ENCODE measurements around the gene LHX2.

The LHX2 gene

DNA sequence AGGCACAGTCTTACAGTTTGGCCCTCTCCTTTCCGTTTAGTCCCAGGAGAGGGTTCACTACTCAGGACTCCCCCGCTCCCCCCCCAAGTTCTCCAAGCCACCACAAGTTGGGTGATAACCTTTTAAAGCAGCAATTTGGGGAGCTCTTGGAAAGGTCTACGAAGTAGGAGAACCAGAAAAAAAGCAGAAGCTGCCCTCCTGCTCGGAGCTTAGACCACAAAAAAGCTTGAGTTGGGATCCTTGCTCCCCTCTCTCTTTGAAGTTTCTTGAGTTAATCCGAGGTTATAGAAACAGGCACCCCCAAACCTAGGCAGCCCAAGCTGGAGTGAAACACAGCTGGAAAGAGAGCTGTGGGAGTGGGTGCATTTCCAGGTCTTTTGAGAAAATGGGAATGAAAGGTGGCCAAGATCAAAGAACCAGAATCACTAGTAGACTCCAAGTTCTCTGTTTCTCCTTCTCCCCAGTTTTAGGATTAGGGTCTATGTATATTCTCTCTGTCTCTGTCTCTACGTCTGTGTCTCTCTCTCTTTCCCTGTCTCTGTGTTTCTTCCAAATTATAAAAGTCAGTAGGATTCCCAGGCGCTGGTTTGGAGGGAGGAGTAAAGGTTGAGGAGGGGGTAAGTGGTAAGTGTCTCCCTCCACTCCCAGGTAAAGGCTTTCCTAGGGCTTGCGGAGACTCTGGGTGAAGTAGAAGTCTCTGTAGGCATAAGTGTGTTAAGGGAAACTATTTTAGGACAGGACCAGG, 2.8 kb downstream of the LHX2 start:
- TF ChIP-seq, protein P1, sequence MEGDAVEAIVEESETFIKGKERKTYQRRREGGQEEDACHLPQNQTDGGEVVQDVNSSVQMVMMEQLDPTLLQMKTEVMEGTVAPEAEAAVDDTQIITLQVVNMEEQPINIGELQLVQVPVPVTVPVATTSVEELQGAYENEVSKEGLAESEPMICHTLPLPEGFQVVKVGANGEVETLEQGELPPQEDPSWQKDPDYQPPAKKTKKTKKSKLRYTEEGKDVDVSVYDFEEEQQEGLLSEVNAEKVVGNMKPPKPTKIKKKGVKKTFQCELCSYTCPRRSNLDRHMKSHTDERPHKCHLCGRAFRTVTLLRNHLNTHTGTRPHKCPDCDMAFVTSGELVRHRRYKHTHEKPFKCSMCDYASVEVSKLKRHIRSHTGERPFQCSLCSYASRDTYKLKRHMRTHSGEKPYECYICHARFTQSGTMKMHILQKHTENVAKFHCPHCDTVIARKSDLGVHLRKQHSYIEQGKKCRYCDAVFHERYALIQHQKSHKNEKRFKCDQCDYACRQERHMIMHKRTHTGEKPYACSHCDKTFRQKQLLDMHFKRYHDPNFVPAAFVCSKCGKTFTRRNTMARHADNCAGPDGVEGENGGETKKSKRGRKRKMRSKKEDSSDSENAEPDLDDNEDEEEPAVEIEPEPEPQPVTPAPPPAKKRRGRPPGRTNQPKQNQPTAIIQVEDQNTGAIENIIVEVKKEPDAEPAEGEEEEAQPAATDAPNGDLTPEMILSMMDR (IDR thresholded peaks at IDR 0.05; ENCODE audit: low read depth, low read length, missing control alignments), result no peak
- H3K4me3 ChIP-seq (ENCODE audit: low read depth, low read length), result no peak overlapping the region
- DNase-seq (ENCODE audit: low read depth), result no peak

DNA sequence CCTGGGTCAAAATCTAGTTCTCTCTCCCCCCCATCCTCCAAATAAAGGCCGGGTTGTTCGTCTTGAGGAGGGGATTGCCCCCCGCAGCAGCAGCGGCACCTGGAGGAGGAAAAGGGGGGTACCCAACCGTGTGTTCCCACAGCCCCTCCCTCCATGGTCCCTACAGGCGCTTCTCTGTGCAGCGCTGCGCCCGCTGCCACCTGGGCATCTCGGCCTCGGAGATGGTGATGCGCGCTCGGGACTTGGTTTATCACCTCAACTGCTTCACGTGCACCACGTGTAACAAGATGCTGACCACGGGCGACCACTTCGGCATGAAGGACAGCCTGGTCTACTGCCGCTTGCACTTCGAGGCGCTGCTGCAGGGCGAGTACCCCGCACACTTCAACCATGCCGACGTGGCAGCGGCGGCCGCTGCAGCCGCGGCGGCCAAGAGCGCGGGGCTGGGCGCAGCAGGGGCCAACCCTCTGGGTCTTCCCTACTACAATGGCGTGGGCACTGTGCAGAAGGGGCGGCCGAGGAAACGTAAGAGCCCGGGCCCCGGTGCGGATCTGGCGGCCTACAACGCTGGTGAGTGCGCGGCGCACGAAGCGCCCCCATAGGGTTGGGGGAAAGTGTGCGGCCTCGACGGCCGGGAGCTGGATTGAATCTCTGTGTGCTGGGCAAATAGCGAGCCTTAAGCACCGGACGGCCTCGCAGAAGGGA, 3.5 kb downstream of the LHX2 start:
- TF ChIP-seq, protein P1 (IDR thresholded peaks at IDR 0.05; ENCODE audit: low read depth, low read length, missing control alignments), result no peak

DNA sequence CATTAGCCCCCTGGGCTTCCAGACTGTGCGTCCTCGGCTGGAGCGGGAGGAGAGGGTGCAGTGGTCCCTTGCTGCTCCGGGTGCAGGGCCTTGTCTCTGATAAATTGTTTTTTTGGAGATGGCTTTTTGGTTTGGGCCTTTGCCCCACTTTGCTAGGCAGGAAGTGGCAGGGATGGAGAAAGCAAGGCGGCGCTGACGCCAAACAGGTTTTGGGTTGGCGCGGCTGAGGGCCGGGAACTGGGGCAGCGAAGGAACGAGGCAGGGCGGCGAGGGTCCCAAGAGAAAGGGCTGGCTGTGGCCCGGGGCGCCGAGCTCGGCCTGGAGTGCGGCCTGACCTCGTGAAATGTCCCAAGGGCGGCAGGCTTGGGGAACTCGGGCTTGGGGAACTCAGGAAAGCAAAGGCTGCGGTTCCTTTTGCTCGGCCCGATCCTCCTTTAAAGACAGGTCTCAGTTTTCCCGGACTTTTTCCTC, 4.1 kb downstream of the LHX2 start:
- TF ChIP-seq, protein P1 (IDR thresholded peaks at IDR 0.05; ENCODE audit: low read depth, low read length, missing control alignments), result no peak
- no peak overlapping the region for H3K4me3 ChIP-seq (ENCODE audit: low read depth, low read length)

More for the DNA sequence above, 3.5 kb downstream of the LHX2 start:
- H3K4me3 ChIP-seq (ENCODE audit: low read depth, low read length), result no peak overlapping the region
- DNase-seq (ENCODE audit: low read depth), result no peak

DNA sequence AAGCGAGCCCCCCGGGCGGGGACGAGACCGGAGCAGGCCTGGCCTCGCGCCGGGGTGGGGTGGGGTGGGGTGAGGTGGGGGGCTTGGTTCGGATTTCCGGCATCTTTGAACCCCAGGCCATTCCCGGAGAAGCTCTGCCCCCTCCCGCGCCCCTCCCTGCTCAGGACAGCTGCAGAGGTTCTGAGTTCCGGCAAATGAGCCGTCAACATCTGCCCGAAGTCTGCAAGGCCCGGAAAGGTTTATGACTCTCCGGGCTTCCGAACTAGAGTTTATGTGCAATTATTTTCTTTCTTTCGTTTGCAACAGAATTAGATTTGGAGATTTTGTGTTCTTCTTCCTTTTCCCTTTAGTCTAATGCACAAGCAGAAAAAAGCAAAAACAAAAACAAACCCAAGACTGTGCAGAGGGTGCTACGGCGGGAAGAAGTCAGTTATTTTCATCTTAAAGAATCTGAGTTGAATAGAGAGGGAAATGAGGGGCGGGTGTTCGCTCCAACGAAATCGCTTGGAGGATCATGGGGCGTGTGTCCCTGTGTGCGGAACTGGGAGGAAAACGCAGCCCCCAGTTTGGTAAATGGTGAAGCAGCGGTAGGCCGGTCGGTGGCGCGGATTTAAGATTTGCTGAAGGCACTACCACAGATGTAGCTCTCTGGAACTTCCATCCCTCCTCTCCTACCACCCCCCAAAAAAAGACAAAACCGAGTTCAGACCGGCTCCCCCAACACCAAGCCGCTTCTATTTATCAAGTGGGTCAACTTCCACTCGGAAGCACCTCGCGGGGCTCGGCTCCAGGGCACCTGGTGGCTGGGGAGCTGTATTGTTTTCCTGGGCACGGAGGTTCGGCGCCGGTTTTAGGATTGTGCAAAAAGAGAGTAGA, 4.8 kb downstream of the LHX2 start:
- TF ChIP-seq, protein P1 (IDR thresholded peaks at IDR 0.05; ENCODE audit: low read depth, low read length, missing control alignments), result no peak
- DNase-seq (ENCODE audit: low read depth), result no peak
- H3K4me3 ChIP-seq (ENCODE audit: low read depth, low read length), result no peak overlapping the region

More for the DNA sequence above, 4.1 kb downstream of the LHX2 start:
- no peak for DNase-seq (ENCODE audit: low read depth)

DNA sequence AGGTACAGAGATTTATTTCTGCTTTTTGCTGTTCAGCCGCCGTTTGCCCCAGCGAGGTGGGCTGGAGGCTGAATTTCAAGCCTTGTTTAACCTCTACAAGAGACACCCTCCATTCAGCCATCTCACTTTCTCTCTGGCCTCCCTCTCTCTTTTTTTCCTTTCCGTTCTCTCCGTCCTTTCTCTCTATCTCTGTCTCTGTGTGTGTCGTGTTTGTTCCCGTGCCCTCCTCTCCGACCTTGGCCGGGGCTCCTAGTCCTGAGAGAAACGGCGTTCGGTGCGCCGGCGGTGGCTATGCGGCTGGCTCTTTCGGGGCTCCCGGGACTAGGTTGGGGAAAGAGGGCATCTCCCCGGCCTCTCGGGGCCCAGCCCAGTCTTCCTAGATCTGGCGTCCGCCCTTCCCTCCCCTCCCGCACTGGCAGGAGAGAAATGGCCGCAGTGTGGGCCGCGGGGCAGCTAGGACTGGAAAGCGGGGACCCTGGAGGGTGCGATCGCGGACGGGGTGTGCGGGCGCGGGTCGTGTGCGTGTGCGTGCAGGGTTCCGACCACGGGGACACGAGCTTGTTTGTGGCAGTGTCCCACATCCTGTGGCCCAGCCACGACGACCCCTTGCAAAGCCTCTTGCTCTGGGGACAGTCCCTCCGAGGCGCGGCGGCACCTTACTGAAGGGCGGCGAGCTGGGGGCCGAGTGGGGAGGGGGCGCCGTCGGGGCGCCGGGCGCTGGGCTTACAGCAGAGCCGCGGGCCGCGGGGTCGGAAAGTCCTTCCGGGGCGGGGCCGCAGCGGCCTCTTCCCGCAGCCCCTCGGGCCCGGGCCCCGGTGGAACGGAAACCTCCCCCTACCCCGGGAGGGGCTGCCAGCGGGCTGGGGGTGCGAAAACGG, 5.7 kb downstream of the LHX2 start:
- no peak for DNase-seq (ENCODE audit: low read depth)
- H3K4me3 ChIP-seq (ENCODE audit: low read depth, low read length), result no peak overlapping the region
- TF ChIP-seq, protein P1 (IDR thresholded peaks at IDR 0.05; ENCODE audit: low read depth, low read length, missing control alignments), result no peak
